Measurements from ENCODE around the gene PCSK6.

DNA sequence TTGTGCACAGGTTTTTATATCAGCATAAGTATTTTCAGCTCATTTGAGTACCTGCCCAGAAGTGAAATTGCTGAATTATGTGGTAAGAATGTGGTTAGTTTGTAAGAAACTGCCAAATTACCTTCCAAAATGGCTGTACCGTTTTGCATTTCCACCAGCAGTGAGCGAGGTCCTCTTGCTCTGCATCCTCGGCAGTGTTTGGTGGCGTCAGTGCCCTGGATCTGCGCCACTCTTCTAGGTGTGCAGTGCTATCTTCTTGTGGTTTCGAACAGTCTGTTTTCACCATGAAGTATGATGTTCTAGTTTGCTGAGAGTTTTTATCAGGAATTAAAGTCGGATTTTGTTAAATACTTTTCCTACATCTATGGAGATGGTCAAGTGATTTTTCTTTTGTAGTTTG, 24.8 kb upstream of the PCSK6 start:
- TF ChIP-seq, protein P1, sequence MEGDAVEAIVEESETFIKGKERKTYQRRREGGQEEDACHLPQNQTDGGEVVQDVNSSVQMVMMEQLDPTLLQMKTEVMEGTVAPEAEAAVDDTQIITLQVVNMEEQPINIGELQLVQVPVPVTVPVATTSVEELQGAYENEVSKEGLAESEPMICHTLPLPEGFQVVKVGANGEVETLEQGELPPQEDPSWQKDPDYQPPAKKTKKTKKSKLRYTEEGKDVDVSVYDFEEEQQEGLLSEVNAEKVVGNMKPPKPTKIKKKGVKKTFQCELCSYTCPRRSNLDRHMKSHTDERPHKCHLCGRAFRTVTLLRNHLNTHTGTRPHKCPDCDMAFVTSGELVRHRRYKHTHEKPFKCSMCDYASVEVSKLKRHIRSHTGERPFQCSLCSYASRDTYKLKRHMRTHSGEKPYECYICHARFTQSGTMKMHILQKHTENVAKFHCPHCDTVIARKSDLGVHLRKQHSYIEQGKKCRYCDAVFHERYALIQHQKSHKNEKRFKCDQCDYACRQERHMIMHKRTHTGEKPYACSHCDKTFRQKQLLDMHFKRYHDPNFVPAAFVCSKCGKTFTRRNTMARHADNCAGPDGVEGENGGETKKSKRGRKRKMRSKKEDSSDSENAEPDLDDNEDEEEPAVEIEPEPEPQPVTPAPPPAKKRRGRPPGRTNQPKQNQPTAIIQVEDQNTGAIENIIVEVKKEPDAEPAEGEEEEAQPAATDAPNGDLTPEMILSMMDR (IDR thresholded peaks at IDR 0.05): no peak
- no peak for TF ChIP-seq POLR2A (IDR thresholded peaks at IDR 0.05)
- no peak for TF ChIP-seq POLR2AphosphoS5 (IDR thresholded peaks at IDR 0.05)
- no peak for TF ChIP-seq EP300 (IDR thresholded peaks at IDR 0.05)
